Astrocyte (in vitro differentiated cells and primary cell): ENCODE results near the gene ZNF438. TPM values are rescaled to one million over a fixed set of nuclear protein-coding genes. Genes with fewer than 3 reads are reported as not detected.
A peak's percentile ranks its signal among the peaks of the same experiment; 100 is the strongest.

ENCODE experiments used
- DNase-seq: peaks from one replicate; pipeline ENCODE4 v3.0.0-alpha.2; 2010; ENCODE audit warnings: low read depth
- FAIRE-seq: peaks from 2 replicates; lab custom pipeline; 2011; peaks lifted over from hg19 to GRCh38; lab: Jason Lieb, UNC
- H2AFZ ChIP-seq: 2 replicates; pipeline ENCODE4 v1.6.0; 2012; ENCODE audit warnings: low read depth, low read length, inconsistent platforms
- H3K27ac ChIP-seq: 2 replicates; pipeline ENCODE4 v1.5.1; 2011; ENCODE audit warnings: low read depth, low read length, inconsistent platforms
- H3K27me3 ChIP-seq: 2 replicates; pipeline ENCODE4 v1.6.0; 2011; ENCODE audit warnings: low read length, inconsistent platforms; ENCODE audit not compliant: insufficient read depth
- H3K36me3 ChIP-seq: 2 replicates; pipeline ENCODE4 v1.5.1; 2011; ENCODE audit warnings: low read length, inconsistent platforms; ENCODE audit not compliant: insufficient read depth
- H3K4me1 ChIP-seq: 2 replicates; pipeline ENCODE4 v1.5.1; 2011; ENCODE audit warnings: low read length, inconsistent platforms; ENCODE audit not compliant: insufficient read depth
- H3K4me2 ChIP-seq: 2 replicates; pipeline ENCODE4 v1.6.0; 2012; ENCODE audit warnings: low read length, inconsistent platforms
- H3K4me3 ChIP-seq: 2 replicates; pipeline ENCODE4 v1.5.1; 2011; ENCODE audit warnings: low read depth, mild to moderate bottlenecking, low read length, inconsistent platforms; ENCODE audit not compliant: insufficient read depth
- H3K79me2 ChIP-seq: 2 replicates; pipeline ENCODE4 v1.6.0; 2012; ENCODE audit warnings: mild to moderate bottlenecking, low read length, inconsistent platforms; ENCODE audit not compliant: insufficient read depth
- H3K9ac ChIP-seq: 2 replicates; pipeline ENCODE4 v1.6.0; 2012; ENCODE audit warnings: mild to moderate bottlenecking, low read length, inconsistent platforms
- H3K9me3 ChIP-seq: 2 replicates; pipeline ENCODE4 v1.5.1; 2012; ENCODE audit warnings: low read depth, mild to moderate bottlenecking, low read length, inconsistent platforms; ENCODE audit not compliant: insufficient read depth
- H4K20me1 ChIP-seq: 2 replicates; pipeline ENCODE4 v1.6.0; 2012; ENCODE audit warnings: low read length, inconsistent platforms; ENCODE audit not compliant: insufficient read depth
- H3K27ac Mint-ChIP-seq: one replicate; pipeline ENCODE4 v1.8.0; 2021; ENCODE audit warnings: mild to moderate bottlenecking, mixed read lengths; ENCODE audit not compliant: unreplicated experiment
- H3K27me3 Mint-ChIP-seq: one replicate; pipeline ENCODE4 v1.8.0; 2021; ENCODE audit warnings: low read depth, mixed read lengths; ENCODE audit not compliant: unreplicated experiment
- H3K36me3 Mint-ChIP-seq: one replicate; pipeline ENCODE4 v1.8.0; 2021; ENCODE audit warnings: low read depth, mixed read lengths; ENCODE audit not compliant: unreplicated experiment
- H3K4me1 Mint-ChIP-seq: one replicate; pipeline ENCODE4 v1.8.0; 2021; ENCODE audit warnings: low read depth, mixed read lengths; ENCODE audit not compliant: unreplicated experiment
- H3K4me3 Mint-ChIP-seq: one replicate; pipeline ENCODE4 v1.8.0; 2021; ENCODE audit warnings: mild to moderate bottlenecking, moderate library complexity, mixed read lengths; ENCODE audit not compliant: unreplicated experiment
- H3K9me3 Mint-ChIP-seq: one replicate; pipeline ENCODE4 v1.8.0; 2021; ENCODE audit warnings: mild to moderate bottlenecking, mixed read lengths; ENCODE audit not compliant: unreplicated experiment
- CTCF ChIP-seq: IDR thresholded peaks from 2 replicates; pipeline ENCODE4 v1.5.1; 2011; ENCODE audit warnings: low read depth, mild to moderate bottlenecking, inconsistent platforms, low read length, moderate library complexity; ENCODE audit not compliant: insufficient read depth
- EZH2 ChIP-seq: IDR thresholded peaks from 2 replicates; pipeline ENCODE4 v1.6.1; 2012; ENCODE audit warnings: mild to moderate bottlenecking, low read length, inconsistent platforms; ENCODE audit not compliant: insufficient read depth
- total RNA-seq: library from RNA; stranded (reverse); gene quantifications from 2 replicates; pipeline ENCODE4 v1.2.1, GENCODE V29; 2021

The ZNF438 gene
- total RNA-seq, 1 donor from 2014 or later: 2.2 TPM

GRCh38 chr10:30822693-30823465 is 208.8 kb downstream of the ZNF438 start:
- Mint-ChIP-seq H3K9me3 (peaks cover 2% of the 10 kb centered on the region), H3K4me3 (no peak overlapping the region), H3K4me1 (peaks cover 13% of the 10 kb centered on the region), H3K27ac (no peak overlapping the region), H3K36me3 (no peaks in the 10 kb centered on the region), H3K27me3 (peaks cover 9% of the 10 kb centered on the region)
- DNase-seq (no peak), FAIRE-seq (no peak)
- no peaks in the 10 kb centered on the region for H3K79me2 ChIP-seq
- H3K27ac ChIP-seq: no peak overlapping the region
- H3K9me3 ChIP-seq: no peaks in the 10 kb centered on the region
- H4K20me1 ChIP-seq: no peaks in the 10 kb centered on the region
- no peaks in the 10 kb centered on the region for H3K36me3 ChIP-seq
- H3K9ac ChIP-seq: no peak overlapping the region
- no peak overlapping the region for H3K4me3 ChIP-seq
- TF ChIP-seq EZH2: no peak
- TF ChIP-seq CTCF: no peak
- no peaks in the 10 kb centered on the region for H3K27me3 ChIP-seq
- no peak overlapping the region for H3K4me2 ChIP-seq
- peaks cover 39% of the 10 kb centered on the region for H3K4me1 ChIP-seq
- no peak overlapping the region for H2AFZ ChIP-seq

- FAIRE-seq (no peak), DNase-seq (no peak)
- no peak overlapping the region for H3K4me3 ChIP-seq
- Mint-ChIP-seq H3K27ac (no peak overlapping the region), H3K4me3 (no peak overlapping the region), H3K9me3 (peaks cover 2% of the 10 kb centered on the region), H3K27me3 (peaks cover 9% of the 10 kb centered on the region), H3K4me1 (peaks cover 13% of the 10 kb centered on the region), H3K36me3 (no peaks in the 10 kb centered on the region)
- H3K79me2 ChIP-seq: no peaks in the 10 kb centered on the region
- no peak for TF ChIP-seq EZH2
- no peak for TF ChIP-seq CTCF
- H3K27me3 ChIP-seq: no peaks in the 10 kb centered on the region
- peak overlapping the region; percentile 13 for H2AFZ ChIP-seq
- H3K4me2 ChIP-seq: no peak overlapping the region
- H3K9me3 ChIP-seq: no peaks in the 10 kb centered on the region
- H4K20me1 ChIP-seq: no peaks in the 10 kb centered on the region
- H3K9ac ChIP-seq: no peak overlapping the region
- H3K27ac ChIP-seq: no peak overlapping the region
- H3K4me1 ChIP-seq: peaks cover 36% of the 10 kb centered on the region
- no peaks in the 10 kb centered on the region for H3K36me3 ChIP-seq
These were observed 209.5 kb downstream of the ZNF438 start for GRCh38 chr10:30821994-30822692.
